HG03342 (cell line): Measurements from ENCODE around the gene DNAAF9.
"Not testable (repeated sequence)": the region's sequence is repeated elsewhere in the genome, so short reads cannot be mapped to it uniquely, and the experiment has no call there.

Experiments
- ATAC-seq: cut with Tn5 transposase; IDR thresholded peaks from one replicate; pipeline ENCODE4 v1.9.1; 2021; ENCODE audit warnings: mild to moderate bottlenecking, moderate library complexity; ENCODE audit not compliant: unreplicated experiment

DNAAF9 gene

GRCh38 chr20:3407040-3407770 lies at the start of gene DNAAF9:
Gene DNAAF9, minus strand, starts transcription at chr20:3407669. Its CDS starts 112 bp downstream, at chr20:3407557.
- peak; percentile 34 for ATAC-seq

GRCh38 chr20:3456648-3457047 lies 49.2 kb upstream of the DNAAF9 start:
- no peak for ATAC-seq

- ATAC-seq = no peak
Measured at GRCh38 chr20:3454831-3455230, 47.4 kb upstream of the DNAAF9 start.

- ATAC-seq = no peak
Measured at GRCh38 chr20:3452690-3453089, 45.2 kb upstream of the DNAAF9 start.

- ATAC-seq = no peak
Measured at GRCh38 chr20:3452136-3452535, 44.7 kb upstream of the DNAAF9 start.

- no peak for ATAC-seq
Measured at GRCh38 chr20:3449319-3449718, 41.9 kb upstream of the DNAAF9 start.

GRCh38 chr20:3447321-3447720 lies 39.9 kb upstream of the DNAAF9 start:
- no peak for ATAC-seq

- ATAC-seq = no peak
Measured at GRCh38 chr20:3446779-3447178, 39.3 kb upstream of the DNAAF9 start.

GRCh38 chr20:3436864-3437574 lies 29.6 kb upstream of the DNAAF9 start:
- ATAC-seq = no peak

GRCh38 chr20:3434232-3434631 lies 26.8 kb upstream of the DNAAF9 start:
- no peak for ATAC-seq

- no peak for ATAC-seq
Measured at GRCh38 chr20:3433744-3434143, 26.3 kb upstream of the DNAAF9 start.

- ATAC-seq = no peak
Measured at GRCh38 chr20:3432844-3433243, 25.4 kb upstream of the DNAAF9 start.

- ATAC-seq = no peak
Measured at GRCh38 chr20:3431109-3431508, 23.6 kb upstream of the DNAAF9 start.

- ATAC-seq = peak; percentile 95
Measured at GRCh38 chr20:3430376-3431069, 23.1 kb upstream of the DNAAF9 start.

GRCh38 chr20:3426766-3427165 lies 19.3 kb upstream of the DNAAF9 start:
- not testable (repeated sequence) for ATAC-seq

- ATAC-seq = no peak
Measured at GRCh38 chr20:3423126-3423525, 15.7 kb upstream of the DNAAF9 start.

- no peak for ATAC-seq
Measured at GRCh38 chr20:3421985-3422384, 14.5 kb upstream of the DNAAF9 start.

GRCh38 chr20:3420211-3420707 lies 12.8 kb upstream of the DNAAF9 start:
- ATAC-seq = peak; percentile 98

- not testable (repeated sequence) for ATAC-seq
Measured at GRCh38 chr20:3418161-3418560, 10.7 kb upstream of the DNAAF9 start.

- no peak for ATAC-seq
Measured at GRCh38 chr20:3414122-3414521, 6.7 kb upstream of the DNAAF9 start.

GRCh38 chr20:3413393-3413889 lies 6.0 kb upstream of the DNAAF9 start:
- no peak for ATAC-seq
